ENCODE data around the gene EQTN.
"Not testable (repeated sequence)": the region's sequence is repeated elsewhere in the genome, so short reads cannot be mapped to it uniquely, and the experiment has no call there.

The EQTN gene

DNA sequence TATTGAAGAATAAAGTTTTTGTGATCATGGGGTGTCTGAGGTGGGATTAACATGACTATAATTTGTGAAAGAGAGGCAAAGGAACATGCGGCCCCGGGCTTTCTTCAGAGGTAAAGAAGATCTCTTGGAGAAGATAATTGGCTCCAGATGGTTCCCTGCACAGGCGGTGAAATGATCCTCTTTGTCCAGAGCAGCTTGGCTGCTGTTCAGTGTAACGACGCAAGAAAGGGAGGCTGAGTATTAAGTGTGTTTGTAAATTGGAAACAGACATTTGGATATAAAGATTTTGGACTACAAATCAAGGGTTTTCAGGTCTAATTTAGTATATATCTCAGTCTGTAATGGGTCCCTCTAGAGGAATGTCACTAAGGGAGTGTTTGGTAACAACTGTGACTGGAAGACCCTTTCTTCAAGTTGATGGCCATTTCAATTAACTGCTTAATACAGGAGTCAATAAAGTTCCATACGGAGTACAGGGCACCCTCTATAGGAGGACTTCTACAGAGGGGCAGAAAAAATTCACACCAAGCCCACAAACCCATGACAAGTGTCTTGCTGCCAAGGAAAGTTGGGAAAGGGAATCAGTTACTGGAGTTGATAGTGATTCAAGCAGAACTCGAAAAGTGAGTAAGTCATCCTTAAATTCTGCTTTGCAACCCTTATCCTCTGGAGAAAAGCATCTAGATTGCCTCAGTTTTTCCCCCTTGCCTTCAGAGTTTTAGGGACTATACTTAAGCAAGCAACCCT, 4.1 kb downstream of the EQTN start:
- no peak for DNase-seq

DNA sequence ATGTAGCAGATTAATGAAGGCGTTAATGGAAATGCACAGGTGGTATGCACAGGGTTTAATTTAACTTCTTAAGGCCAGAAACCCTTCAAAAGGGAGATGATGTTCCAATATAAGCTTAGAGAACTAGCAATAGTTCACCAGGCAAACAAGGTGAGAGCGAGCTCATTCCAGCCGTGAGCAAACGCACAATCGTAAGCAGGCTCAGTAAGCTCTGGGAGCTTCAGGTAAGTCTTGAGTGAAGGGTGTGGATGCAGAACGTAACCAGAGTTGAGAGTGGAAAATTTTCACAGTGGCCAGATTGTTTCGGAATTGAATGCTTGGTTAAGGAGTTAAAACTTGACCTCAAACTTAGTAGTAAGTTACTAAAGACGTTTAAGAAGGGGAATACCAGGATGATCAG, 5.7 kb downstream of the EQTN start:
- no peak for DNase-seq

DNA sequence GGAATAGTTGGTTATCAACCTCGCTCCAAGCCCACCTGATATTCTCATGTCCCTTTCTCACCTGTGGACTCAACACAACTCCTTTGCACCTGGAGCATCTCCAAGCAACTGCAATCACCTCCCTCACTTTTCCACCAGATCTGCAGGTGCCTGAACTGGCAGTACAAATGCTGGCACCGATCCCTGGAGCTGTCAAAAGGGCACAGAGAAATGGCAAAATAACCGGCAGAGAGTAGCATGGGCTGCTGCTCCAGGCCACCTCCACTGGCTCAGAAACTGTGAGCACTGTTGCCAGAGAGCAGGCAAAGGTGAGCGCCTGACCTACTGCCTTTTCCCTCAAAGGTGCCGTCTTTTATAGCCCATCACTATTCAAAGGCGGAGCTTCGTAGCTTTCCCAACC, 14.7 kb downstream of the EQTN start:
- DNase-seq: no peak

DNA sequence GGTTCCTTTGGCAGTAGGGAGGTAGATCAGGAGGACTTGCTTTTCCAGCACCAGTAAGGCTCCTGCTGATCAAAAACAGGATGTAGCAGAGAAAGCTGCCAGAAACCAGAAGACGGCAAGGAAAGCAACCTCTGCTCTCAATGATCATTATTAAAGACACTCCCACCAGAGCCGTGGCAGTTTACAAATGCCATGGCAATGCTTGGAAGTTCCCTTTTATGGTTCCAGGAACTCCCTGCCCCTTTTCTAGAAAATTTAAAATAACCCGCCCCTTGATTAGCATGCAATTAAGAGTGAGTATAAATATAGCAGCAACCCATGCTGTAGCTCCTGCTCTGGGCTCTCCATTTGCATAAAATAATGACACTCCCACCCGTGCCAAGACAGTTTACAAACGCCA, 16.1 kb downstream of the EQTN start:
- DNase-seq: no peak

DNA sequence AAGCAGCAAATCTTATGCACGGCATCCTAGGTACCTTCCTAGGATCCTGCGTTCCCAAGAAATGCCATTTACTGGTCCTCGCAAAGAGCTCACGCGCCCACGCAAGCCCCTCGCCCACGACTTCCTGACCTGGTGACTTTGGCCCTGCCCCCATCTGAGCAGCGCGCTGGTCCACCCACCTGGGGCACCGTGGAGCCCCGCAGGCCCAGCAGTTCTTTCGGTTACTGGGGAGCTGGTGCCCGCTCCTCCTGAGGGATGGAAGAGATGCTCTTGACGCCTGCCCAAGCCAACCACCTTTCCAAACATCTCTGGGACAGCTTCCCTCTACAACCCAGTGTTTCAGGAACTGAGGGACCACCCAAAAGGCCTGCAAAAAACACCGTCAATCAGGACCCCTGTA, 16.7 kb downstream of the EQTN start:
- no peak for DNase-seq

DNA sequence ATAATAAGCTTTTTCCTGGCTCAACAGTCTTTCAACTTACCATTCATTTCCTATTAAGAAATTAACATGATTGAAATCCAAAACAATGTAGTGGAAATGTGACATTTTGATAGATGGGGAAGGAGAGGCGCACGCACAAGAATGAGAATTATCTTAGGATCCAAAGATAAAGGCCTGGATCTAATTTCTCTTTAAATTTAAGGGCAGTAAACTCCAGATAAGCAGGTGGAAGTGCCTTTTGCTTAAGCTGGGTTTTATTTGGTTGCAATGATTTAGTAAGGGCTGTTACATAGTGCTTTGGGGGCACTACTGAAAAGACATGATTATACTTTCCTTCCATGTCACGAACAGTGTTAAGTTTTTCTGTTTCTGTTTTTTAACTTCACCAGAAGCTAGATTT, 17.3 kb downstream of the EQTN start:
- no peak for DNase-seq

DNA sequence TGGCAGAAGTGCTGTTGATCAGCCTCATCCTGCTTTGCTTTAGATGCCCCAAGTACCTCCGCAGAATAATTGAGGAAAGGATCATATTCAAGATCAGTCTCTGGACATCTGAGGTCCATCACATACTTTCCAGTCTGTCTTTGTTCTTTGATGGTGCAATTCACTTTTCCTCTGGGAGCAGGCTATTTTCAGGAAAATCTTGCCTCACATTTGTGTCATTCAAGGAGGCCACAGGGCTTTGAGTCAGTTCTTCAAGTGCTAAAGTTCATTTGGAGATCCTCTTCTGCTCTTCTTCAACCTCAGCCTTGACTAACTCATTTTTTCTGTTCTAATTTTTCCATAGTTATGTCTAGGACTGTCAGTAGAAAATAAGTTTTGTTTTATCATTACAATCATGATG, 18.6 kb downstream of the EQTN start:
- no peak for DNase-seq

DNA sequence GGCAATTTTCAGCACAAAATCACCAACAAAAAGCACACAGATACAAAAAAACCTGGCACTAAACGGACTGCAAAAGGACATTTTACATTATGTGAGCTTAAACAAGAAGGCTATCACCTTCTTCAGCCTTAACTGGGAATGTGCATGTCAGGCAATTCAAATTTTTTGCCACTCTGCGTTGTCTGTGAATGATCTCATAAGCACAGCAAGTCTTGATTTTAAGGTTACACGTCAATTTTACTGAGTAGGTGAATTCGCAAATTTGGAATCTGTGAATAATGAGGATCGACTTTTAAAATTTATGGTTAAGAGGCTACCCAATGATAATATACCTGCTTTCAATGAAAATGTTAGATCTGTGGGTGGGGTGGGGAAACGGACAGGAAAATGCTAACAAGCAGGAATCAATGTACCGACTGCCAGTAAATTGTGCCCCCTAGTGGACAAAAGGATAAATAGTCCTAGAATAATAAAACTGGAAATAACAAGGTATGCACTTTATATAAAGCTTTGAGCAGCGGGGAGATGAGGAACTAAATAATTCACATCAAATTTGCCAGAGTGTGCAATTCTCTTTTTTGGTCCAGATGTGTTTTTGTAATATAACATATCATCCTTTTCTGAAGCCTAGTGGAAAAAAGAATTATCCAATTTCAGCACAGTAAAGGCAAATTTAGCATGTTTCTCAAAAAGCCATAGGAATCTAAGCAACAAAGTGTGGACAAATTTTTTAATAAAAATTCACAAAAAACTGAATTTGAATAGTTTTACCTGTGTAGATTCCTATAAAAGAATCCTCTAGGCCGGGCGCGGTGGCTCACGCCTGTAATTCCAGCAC, 20.5 kb downstream of the EQTN start:
- peak; percentile 72 for DNase-seq

DNA sequence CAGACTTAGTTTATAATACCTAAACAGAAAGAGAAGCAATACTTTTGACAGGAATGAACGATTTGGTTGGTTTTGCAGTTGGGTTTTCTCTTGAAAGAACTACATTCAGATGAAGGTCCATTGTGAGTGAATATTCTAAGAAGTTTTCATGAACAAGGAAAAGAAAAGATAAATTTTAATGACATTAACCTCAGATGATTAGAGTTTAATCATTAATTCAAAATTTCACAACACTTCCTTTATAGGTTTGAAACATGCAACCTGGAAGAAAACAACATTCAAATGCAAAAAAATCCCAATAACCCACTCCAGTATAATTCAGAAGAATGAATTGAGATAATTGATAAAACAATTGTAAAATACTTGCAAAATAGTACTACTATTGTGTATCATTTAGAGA, 23.8 kb downstream of the EQTN start:
- DNase-seq: no peak

DNA sequence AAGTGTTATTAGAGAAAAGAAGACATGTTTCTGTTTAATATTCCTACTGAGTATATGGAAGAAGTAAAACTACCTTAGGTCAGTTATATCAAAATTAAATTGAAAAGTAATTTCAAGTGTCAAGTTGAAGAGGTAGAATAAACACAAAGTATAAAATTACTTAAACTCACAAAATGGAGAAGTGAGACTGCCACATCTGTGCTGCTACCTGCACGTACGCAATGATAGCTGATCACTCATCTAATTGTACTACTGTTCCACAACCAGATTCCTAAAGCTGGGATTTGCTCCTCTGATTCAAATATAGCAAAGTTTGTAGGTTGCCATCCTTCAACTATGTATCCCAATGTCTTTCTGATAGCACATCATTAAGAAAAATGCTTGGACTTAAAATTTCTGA, 24.8 kb downstream of the EQTN start:
- no peak for DNase-seq

DNA sequence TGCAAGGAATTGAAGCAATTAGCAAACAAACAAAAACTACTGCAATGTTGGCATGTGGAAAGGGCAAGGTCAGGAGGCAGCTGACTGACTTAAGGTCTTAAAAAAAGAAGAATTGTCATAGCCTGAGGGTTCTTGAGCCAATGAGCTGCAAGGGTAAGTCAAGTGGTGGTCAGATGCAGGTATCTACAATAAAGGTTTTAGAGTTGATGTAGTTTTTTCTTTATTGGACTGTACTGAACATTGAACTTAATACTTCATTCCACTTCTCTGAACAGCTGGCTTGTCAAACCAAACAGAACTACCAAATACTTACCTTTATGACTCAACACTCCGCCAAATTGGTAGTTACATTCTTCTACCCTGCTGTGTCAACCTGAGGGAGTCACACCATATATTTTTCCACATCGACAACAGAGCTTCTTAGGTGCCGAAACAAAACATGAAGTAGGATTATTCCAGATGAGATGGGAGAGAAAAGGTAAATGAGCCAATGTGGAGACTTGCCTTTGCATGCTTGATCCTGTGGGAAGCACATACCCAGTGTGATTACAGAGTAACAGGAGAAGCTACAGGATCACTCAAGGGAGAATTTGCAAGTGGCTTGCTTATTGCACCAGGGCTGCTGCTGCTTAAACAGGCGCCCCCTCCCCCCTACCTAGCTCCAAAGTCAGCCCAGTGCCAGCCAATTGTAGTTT, 35.3 kb downstream of the EQTN start:
- no peak for DNase-seq

DNA sequence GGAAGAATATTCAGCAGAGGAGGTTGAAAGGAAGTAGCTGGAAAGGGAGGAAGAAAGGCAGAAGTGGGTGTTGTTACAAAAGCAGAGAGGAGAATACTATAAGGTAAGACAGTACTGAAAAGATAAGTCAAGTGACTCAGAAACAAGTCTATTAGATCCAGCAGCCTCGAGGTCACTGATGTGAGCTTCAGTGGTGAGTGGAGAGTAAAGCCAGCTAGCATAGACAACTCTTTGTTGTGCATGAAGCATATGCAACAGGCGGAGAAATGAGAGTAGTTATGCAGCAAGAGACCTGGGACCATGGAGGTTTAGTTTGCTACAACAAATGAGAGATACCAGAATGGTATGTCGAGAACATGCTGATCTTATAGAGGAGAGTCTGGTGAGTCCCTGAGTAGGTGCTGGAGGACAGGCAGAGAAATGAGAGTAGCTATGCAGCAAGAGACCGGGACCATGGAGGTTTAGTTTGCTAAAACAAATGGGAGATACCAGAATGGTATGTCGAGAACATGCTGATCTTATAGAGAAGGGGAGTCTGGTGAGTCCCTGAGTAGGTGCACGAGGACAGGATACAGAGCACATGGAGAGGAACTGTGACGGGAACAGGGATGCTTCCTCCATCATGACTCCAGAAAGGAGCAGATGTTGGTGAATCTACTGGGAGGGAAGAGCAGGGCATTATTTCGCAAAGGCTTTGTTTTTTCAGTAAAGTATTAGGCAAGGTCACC, 36.0 kb downstream of the EQTN start:
- no peak for DNase-seq

DNA sequence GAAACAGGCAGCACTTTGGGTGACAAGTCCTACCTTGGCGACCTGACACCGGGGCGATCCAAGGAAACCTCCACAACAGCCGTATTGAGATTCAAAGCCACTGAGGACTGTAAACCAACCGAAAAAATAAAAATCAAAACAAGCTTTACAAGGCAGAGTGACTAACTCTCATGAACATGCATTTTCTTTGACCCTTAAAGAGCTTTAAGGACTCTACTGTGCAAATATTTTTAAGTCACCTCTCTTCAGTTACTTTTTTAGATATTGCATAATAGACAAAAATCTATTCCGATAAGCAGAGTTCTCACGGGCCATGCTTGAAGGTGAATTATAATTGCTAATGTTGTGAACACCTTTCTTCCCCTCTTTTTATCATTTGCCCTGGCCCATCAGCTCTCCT, 38.3 kb downstream of the EQTN start:
- no peak for DNase-seq

DNA sequence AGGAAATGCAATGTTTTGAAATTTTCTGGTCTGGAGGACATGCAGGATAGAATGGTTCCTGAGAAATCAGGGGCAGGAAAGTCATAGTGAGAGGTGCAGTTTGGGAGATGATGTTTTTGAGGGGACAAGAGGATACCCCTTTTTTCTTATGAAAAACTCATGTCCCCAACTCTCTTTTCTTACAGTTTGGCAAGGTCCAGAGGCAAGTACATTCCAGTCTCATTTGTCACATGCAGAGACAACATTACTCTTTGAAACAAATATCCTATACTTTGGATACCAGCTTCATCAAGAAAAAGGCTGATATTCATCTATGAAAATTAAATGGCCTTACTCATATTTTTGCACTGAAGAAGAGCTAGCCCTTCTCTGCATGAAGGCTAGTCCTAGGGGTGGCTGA, 48.2 kb downstream of the EQTN start:
- no peak for DNase-seq

DNA sequence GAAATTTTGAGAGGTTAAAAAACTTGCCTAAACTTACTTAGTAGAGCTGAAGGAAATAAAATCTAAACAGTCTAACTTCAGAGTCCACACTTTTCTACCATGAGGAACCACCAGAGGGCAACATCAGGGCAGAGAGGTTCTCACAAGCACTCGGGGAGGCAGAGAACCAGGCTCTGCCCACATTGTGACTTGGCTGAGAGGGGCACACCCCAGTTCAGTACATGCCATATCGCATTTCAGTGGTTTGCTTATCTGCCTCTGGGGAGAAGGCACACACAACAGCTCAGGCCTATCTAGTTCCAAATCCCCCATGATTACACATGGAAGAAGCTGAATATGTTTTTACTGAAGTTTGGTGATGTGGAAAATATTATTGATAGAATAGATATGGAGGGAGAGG, 49.2 kb downstream of the EQTN start:
- DNase-seq: peak; percentile 7

DNA sequence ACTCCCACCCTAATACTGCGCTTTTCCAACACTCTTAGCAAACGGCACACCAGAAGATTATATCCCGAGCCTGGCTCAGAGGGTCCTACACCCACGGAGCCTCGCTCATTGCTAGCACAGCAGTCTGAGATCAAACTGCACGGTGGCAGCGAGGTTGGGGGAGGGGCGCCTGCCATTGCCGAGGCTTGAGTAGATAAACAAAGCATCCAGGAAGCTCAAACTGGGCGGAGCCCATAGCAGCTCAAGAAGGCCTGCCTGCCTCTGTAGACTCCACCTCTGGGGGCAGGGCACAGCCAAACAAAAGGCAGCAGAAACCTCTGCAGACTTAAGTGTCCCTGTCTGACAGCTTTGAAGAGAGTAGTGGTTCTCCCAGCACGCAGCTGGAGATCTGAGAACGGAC, 57.3 kb downstream of the EQTN start:
- DNase-seq: not testable (repeated sequence)

All from retina (tissue), 1 donor.